Colon (tissue), 2 donors: ENCODE data around the gene CAMK1D.

Source experiments
- FAIRE-seq: peaks from 2 replicates; lab custom pipeline; 2012; peaks lifted over from hg19 to GRCh38; lab: Jason Lieb, UNC
- donor health status: control.
- donor health status: control.

CAMK1D gene

DNA sequence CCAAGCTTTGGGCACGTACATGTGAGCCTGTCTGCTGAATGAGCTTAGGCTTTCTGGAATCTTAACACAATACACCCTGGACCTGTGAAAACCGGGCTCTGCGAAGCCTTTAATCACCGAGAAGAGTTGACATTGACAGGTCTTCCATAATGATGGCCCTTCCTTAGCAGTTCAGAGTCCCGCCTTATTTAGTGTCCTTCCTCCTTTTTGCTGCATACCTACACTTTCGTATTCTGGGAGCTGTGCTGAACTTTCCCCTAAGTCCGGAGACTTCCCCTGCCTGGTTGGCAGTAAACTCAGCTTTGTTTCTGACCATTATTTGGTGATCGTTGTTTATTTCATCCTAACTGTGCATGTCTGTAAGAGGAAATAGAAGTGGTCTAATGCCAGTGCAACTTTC, 212.0 kb downstream of the CAMK1D start:
- no peak for FAIRE-seq

DNA sequence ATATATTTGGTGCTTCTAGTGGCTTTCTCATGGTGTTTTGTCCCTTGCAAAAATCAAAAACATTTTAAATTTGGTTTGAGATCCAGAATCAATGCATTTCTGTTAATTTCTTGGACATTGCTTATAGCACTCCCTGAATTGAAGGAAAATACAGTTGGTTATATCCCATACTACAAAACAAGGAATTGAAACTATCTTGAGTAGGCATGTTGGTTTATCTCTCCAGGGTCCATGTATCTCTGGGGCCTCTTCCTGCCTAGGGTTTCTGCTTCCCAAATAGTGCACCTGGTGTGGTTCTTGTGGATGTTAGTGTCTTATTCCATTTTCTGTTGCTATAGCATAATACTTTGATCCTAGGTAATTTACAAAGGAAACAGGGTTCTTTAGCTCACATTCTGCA, 212.4 kb downstream of the CAMK1D start:
- no peak for FAIRE-seq

DNA sequence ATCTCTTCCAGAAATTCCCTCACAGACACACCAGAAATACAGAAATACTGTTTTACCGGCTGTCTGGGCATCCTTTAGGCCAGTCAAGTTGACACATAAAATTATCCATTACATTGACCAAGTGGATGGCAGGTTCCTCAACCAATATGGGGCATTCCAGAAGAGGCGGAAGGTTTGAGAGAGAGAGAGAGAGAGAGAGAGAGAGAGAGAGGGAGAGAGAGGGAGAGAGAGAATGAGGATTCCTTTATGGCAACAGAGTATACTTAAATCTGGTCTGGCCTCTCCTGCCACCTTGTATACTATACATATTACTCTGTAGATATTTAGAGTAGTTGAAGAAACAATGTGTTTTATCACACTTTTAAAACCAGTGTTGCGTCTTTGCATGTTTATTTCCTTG, 214.1 kb downstream of the CAMK1D start:
- no peak for FAIRE-seq

DNA sequence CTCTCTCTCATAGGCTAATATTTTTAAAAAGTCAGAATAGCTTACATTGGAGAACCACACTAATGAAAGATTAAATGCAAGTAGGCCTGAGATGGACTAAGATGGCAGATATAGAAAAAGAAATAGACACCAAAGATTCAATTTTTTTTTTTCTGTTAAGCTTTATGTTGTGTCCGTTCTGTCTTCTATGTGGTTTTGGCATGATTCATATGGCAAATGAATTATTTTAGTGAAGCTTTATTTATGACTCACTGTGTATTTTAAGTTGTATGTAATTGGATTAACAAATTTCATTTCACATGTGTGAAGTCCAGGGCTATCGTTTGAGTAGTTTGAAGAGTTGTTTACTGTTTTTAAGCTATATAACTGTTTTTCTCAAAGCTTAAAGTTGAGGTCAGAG, 214.8 kb downstream of the CAMK1D start:
- no peak for FAIRE-seq

DNA sequence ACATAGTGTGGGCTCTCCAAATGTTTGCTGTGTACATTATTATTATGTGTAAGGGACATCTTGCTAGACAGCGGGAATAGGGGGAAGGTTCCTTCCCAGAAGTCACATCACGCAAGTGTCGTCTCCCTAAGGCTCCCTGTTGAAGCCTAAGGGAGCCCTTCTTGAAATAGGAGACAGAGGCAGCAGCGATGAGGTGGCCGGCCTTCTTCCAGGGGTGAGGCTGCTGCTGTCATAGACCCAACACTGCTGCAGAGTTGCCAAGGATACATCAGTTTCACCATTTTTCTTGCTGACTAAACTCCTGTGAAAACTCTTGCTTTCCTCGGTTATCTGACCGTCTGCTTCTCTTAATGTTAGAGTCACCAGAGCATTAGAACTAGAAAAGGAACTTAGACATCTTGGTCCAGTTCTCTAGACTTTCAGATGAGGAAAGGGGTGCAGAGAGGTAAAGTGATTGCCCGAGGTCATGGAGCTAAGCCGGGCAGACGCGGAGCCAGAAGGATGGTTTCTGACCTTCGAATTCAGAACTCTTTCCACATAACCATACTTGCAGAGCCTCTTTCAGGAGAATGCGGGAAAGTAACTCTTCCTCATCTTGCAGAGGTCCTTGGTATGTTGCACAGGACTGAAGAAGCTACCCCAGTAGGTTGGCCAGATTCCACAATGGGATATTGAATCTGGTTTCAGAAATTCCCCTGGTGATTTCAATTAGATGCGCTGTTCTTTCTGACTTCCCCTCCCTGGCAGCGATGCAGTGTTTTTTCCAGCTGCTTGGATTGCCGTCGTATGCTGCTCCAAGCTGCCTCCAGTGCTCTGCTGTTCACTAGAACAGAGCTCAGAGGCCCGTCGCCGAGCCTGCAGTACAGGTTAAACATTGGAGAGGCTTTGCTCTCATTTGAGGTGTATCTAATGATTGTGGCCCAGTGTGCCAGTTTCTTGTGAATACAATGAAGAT, 217.1 kb downstream of the CAMK1D start:
- FAIRE-seq = no peak

DNA sequence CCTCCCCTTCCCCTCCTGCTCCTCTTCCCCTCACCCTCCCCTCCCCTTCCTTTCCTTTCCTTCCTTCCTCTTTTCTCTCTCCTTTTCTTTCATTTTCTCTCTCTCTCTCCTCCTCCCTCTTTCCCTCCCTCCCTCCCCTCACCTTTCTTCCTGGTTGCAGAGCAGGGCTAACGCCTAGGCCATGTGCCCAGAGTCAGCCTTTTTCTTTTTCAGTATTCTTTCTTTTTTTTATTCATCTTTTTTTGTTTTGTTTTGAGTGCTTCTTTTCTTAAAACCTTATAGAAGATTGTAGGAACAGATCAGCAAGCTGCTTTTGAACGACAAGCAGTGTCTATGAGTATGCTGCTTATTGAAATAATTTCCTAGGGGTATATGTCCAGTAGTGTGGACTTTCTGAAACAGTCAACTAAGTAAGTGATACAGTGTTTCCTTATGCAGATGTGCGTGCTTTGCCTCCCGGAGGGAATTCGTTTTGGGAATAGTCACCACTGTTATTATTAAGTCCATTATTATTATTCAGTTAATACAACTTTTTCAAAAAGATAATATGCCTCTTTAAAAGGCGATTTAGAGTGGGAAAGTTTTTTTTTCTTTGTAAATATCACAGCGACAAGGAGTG, 219.2 kb downstream of the CAMK1D start:
- FAIRE-seq = no peak

DNA sequence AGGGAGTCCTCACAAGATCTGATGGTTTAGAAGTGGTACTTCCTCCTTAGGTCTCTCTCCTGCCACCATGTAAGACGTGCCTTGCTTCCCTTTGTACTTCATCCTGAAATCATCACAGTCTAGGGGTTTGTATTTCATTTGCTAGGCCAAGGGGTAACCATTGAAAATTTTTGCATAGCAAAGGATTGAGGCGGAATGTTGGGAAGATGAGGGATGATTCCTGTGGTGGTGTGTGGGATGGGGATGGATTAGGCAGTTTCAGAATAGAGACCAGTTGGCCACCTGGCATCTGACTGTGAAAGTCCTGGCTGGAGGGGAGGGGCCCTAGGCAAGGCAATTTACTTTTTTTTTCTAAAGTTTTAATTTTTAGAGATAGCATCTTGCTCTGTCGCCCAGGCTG, 222.9 kb downstream of the CAMK1D start:
- FAIRE-seq = no peak

DNA sequence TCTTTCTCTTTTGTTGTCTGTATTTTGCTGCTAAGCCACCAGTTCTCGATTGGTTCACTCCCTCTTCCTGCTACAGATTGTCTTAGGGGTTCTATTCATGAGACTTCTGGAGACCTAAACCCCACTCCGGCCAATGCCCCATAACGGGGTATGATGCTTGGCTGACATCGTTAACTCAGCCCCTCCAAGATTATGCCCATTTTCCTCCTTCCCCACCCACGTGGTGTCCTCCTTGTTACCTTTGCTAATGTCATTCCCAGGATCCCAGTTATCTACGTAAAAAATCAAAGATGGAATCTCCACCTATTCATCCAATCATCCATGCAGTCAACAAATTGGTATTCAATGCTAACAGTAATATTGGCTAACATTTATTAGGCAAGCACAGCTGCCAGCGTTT, 228.3 kb downstream of the CAMK1D start:
- FAIRE-seq = no peak

DNA sequence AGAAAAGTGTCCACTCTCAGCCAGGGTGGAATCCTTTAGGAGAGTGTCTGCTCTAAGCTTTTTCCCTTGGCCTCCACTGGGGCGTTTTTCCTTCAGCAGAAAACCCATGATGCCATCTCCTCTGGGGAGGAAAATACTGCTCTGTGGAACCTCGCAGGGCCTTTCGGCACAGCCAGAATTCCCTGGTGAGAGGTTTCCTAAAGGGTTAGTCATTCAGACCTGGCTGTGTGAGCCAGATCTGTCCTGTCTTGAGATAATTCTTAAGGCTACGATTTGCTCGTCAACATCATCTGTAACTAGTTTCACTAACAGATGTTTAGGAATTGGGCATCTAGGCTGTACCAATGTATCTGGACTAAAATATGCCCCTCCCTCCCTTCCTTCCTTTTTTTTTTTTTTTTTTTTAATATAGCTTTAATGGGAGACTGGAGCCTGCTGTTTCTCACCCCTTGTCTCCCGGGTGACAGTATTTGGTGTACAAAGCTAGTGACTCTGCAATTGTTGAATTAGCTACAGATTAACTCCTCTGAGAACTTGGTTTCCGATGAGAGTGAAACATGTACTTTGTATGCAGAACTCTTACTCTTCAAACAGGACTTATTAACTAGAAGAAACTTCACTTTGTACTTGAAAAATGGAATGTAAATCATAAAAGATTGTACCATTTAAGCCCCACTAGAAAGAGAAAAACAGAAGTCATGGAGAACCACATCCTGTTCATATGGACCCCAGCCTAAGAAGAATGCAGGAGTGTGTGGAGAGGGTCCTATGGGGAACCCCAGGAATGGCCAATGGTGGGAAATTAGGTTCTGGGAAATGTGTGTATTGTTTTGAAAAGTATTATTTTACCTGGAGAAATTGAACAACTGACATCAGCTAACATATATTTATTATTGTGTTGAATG, 230.9 kb downstream of the CAMK1D start:
- no peak for FAIRE-seq

DNA sequence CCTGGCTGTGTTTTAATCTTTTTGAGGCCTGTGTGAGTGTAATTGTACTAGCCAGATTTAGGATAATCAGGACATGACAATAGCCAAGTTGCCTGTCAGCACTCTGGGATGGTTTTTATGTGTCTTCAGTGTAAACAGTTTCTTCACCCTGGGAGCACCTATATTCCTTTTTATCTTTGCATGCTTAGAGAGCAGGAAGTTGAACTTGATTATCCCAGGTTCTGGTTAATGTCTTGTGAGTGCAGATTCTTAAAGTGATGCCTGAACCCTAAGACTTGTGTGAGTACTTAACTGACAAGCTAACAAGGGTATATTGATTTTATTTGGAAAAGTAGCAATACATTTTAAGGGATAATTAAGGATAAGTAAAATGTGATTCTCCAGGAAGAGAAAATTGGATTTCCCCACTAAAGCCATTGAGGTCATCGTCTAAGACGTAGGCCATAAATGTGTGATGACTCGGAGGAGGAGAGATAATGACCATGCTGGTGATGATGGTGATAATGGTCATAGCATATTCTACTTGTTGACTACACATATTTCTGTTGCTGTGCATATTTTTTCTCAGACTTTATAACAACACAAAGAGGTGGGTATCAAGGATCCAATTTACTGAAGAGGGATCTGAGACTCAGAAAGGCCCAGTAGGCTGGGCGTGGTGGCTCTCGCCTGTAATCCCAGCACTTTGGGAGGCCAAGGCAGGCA, 234.7 kb downstream of the CAMK1D start:
- no peak for FAIRE-seq

DNA sequence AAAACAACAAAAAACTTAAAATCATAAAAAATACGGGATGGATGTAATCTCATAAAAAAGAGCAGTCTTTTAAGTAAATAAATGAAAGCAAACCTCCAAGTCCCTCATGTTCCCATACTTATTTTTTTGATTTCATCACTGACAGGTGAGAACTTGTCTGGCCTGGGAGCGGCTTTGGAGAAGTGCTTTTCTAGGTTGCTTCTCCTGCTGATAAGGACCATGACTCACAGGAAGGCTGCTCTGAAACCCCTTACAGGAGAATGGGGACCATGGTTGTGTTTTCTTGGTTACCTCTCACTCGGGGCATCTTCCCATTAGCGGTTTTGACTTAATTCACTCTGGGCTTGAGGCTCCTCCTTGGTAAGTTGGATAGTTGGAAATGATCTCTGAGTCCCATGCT, 237.4 kb downstream of the CAMK1D start:
- no peak for FAIRE-seq

DNA sequence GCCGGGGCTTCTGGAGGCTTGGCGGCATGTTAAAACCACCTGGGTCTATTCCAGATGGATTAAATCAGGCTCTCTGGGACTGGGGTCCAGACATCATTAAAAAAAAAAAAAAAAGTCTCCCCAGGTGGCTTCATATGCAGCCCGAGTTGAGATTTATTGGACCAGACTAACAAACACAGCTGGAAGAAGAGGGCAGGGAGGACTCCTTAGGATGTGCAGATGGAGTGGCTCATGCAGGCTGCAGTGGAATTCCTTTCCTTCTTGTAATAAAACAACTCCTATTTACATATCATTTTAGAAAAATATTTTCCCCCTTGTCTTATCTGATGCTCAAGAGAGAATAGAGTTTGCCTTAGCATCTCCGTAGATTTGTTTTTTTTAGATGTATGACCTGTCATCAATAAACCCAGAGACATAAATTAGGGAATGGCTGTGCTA, 238.1 kb downstream of the CAMK1D start:
- FAIRE-seq = no peak

DNA sequence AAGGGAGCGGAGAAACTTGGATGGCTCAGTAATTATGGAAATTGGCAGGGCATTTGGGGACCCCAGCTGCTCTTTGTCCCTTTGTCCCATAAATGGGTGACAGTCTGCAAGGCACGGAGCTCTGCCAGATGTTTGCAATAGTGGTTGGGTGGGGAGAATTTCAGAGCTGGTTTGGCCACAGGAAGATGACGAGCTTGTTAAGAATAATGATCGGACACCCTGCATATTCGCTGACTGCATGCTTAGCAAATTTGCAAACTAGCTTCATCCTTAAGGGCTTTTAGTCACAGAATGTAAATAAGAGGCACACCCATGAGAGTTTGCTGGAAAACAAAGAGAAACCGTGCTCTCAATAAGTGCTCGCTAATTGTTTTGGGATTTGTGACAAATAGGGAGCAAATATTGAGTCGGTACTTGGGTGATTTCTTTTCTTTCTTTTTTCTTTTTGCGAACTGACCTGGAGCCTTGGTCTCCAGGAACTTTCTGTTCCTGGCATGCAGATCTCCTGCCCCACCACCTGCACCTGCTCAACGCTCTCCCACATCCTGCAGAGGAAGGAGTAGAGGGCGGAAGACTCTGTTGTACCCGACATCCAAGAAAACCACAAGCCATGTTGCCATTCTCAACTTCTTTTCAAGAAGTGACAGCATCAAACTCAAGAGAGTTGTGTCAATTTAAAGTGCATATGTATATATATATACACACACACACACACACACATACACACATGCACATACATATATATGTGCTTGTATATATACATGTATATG, 238.9 kb downstream of the CAMK1D start:
- FAIRE-seq = no peak

DNA sequence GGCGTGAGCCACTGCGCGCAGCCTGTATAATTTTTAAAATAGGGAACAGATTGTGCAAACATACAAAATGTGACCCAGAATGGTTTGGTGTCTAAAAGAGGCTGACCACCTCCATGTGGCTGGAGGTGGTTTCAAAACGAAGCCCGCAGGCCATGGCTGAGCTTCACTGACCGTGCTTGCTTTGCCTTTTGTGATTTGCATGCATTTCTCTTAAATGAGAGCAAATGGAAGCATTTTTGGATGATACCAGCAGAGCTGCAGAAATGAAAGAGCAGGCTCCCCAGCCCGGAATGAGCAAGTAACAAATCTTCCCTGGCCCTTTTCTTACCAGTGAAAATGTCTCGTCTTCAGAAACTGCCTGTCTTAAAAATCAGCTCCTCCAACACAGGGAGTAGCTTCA, 239.9 kb downstream of the CAMK1D start:
- FAIRE-seq = no peak

DNA sequence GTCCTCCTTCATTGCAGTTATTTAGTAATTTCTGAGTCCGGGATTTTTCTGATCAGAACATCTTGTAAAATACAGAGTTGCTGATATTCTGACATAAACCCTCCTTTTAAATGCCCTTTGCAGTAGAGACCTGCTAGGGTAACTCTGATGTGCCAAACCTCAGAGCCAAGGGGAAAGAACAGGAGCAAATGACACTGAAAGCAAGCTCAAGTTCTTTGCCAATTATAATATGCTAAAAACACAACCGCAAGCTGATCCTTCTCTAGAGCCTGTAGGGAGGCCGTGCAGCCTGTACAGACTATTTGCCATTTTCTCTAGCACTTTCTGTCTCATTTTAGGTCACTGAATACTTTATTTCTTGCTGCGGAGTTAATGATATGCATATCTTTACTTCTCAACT, 240.4 kb downstream of the CAMK1D start:
- FAIRE-seq = no peak

DNA sequence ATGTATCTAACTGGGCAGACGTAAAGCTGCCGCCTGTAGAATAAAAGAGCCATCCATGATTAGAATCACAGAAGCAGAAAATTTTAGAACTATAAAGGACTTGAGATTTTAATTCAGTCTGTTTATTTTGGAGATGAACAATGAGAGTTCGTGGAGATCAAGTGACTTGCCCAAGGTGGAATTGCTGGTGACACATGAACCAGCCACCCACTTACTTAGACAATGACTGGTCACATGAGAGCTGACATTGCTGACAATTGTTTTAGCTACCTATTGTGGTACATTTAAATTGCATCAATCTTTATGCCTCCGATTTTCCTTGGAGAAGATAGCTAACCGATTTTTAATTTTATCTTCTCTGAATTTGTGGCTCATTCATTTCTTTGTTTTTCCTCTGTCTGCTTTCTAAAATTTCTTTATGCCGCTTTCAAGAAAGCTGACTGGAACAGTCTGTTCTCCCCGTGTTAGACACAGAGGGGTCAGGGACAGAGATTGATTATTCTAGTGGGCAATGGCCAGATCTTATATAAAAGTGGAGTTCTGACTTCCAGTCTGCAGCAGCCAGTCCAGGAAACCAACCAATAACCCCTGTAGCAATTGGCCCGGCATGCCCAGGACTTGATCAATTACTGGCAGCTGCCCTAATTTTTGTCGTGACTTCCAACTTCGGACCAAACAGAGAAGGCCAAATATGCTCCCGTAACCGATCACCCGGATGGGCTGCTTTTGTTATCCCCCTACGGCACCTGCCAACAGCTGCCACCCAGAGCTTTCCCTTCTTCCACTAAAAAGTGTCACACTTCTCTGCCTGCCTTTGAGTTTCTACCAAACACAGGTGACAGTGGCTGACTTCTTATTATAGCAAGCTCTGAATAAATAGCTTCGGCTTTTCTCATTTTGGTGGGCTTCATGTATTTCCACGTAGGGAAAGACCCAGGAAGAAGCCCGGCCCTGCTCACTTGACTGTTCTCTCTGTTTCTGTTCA, 241.6 kb downstream of the CAMK1D start:
- no peak for FAIRE-seq

DNA sequence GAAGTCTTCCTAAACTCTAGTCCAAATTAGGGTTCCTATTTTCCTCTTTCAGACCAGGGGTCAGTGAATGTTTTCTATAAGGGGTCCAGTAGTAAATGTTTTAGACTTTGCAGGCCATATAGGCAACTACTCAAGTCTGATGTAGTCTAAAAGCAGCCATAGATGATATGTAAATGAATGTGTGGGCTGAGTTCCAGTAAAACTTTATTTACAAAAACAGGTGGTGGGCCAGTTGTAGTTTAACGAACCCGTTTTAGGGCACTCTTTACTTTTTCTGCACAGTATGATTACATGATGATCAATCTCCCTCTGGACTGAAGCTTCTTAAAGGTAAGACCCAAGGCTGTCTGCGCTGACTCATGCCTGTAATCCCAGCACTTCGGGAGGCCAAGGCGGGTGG, 243.6 kb downstream of the CAMK1D start:
- no peak for FAIRE-seq

DNA sequence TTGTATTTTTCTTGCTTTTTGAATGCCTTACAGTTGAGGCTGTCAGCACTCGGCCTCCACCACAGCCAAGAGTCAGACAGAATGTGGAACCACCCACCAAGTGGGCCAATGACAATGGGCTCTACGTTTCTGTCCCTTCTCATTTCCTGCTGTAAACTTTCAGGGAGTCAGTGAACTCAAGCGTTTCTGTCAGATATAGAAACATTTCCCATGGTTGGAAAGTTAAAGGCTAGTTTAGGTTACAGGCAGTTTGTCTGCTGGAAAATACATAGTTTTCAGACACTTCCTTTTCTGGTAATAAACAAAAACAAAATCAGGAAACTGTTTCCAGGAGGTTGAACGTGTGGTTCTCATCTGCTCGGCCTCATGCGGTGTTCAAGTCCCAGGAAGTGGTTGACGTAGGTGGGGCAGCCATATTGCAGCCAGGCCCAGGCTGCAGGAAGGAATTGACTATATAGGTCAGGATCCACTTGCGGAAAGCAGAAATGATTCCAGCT, 245.1 kb downstream of the CAMK1D start:
- no peak for FAIRE-seq

DNA sequence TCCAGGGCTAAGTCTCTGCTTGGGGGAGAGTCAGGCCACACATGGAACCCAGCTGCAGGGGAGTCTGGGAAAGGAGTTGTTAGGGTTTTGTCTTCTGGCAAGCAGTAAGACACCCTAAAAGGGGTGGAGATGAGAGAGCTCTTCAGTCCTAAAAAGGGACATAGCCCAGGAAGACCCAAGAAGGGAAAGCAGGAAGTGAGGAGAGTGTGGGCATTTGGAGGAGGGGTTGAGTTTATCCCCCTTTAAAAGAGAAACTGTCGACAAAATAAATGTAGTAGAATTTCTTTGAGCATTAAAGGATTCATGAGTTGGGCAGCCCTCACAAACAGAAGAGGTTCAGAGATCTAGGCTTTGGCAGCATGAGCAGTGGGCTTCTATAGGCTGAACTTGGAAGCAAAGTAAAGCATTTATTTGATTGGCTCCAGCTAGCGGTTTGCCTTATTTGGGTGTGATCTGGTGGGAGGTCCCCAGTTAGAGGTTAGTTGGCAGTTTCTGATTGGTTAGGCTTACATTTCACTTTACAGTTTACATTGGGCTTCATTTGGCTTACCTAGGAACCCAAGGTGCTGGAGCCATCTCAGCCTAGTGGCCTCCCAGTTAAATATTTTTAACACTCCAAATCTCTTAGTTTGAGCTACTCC, 246.7 kb downstream of the CAMK1D start:
- FAIRE-seq = no peak
